Breast epithelium (tissue), 4 donors: ENCODE data around the gene KREMEN2. TPM values are rescaled to one million over a fixed set of nuclear protein-coding genes. Genes with fewer than 3 reads are reported as not detected.
"Not testable (repeated sequence)": the region's sequence is repeated elsewhere in the genome, so short reads cannot be mapped to it uniquely, and the experiment has no call there.

Experiments
- DNase-seq, 2 donors: peaks; one replicate each; pipeline ENCODE4 v3.0.0-alpha.2; 2019; ENCODE audit warnings: low spot score in 2 of 2
- H3K27ac ChIP-seq, 2 donors: fragments of 200-600 bp; sonication (generic) in 1 of 2; one replicate each; pipeline ENCODE4 v1.5.1; 2016 to 2019; ENCODE audit warnings: mild to moderate bottlenecking in 1 of 2
- H3K27me3 ChIP-seq, 2 donors: fragments of 200-600 bp; sonication (generic) in 1 of 2; one replicate each; pipeline versions ENCODE4 v1.5.1 to v1.6.0; 2017 to 2019; ENCODE audit warnings: control low read depth in 1 of 2, mild to moderate bottlenecking in 1 of 2
- H3K36me3 ChIP-seq: fragments of 200-600 bp; one replicate; pipeline ENCODE4 v1.5.1; 2019
- H3K4me1 ChIP-seq, 2 donors: fragments of 200-600 bp; sonication (generic); one replicate each; pipeline ENCODE4 v1.5.1; 2016 to 2019; ENCODE audit warnings: control low read depth in 1 of 2
- H3K4me3 ChIP-seq, 3 donors: fragments of 200-600 bp; sonication (generic); 1 replicate in 2 of 3; 2 replicates in 1 of 3; pipeline ENCODE4 v1.5.1; 2016 to 2019; ENCODE audit warnings: mild to moderate bottlenecking in 3 of 3, moderate library complexity in 2 of 3
- H3K9me3 ChIP-seq, 2 donors: fragments of 200-600 bp; sonication (generic) in 1 of 2; one replicate each; pipeline ENCODE4 v1.5.1; 2016 to 2019; ENCODE audit warnings: control low read depth in 1 of 2
- CTCF ChIP-seq, 3 donors: fragments of 450-650 bp; IDR thresholded peaks; one replicate each; pipeline ENCODE4 v1.5.1; 2016 to 2017; ENCODE audit warnings: antibody characterized with exemption in 3 of 3, mild to moderate bottlenecking in 3 of 3, moderate library complexity in 3 of 3
- POLR2A ChIP-seq: fragments of 450-650 bp; IDR thresholded peaks from one replicate; pipeline ENCODE4 v1.6.1; 2016; ENCODE audit warnings: antibody characterized with exemption, mild to moderate bottlenecking, moderate library complexity
- POLR2AphosphoS5 ChIP-seq, 3 donors: sonication (generic); formaldehyde crosslinking; IDR thresholded peaks; one replicate each; pipeline ENCODE4 v1.6.1; 2017; ENCODE audit warnings: antibody characterized with exemption in 3 of 3
- intact Hi-C: fragments of 100-400 bp; cut with DNase I; formaldehyde crosslinking; loops from one replicate; pipeline ENCODE4 v1.15.1; 2023; ENCODE audit warnings: low total_unique reads
- total RNA-seq, 3 donors: library from RNA; depleted of rRNA; stranded (reverse); fragments of >200 nt; gene quantifications; one replicate each; pipeline ENCODE4 v1.1.0, GENCODE V29; 2016

The KREMEN2 gene
- total RNA-seq, 3 donors from 2014 or later: 0.33 TPM; not detected in 2

GRCh38 chr16:2939968-2940367 lies 24.1 kb upstream of the KREMEN2 start:
- TF ChIP-seq CTCF (IDR thresholded peaks at IDR 0.05): no peak
- no peak for TF ChIP-seq POLR2A
- TF ChIP-seq POLR2AphosphoS5 (IDR thresholded peaks at IDR 0.05): no peak
- no peaks in the 10 kb centered on the region for H3K36me3 ChIP-seq
- H3K4me1 ChIP-seq: no peaks in the 10 kb centered on the region
- intact Hi-C loops: no loop called here
- no peak overlapping the region for H3K27ac ChIP-seq
- no peaks in the 10 kb centered on the region for H3K9me3 ChIP-seq
- no peak overlapping the region for H3K4me3 ChIP-seq
- DNase-seq: no peak
- no peaks in the 10 kb centered on the region for H3K27me3 ChIP-seq

- Histone ChIP-seq H3K4me1 (no peaks in the 10 kb centered on the region), H3K36me3 (no peaks in the 10 kb centered on the region), H3K27me3 (no peaks in the 10 kb centered on the region), H3K9me3 (no peaks in the 10 kb centered on the region), H3K4me3 (no peak overlapping the region), H3K27ac (no peak overlapping the region)
- TF ChIP-seq POLR2A: no peak
- TF ChIP-seq POLR2AphosphoS5 (IDR thresholded peaks at IDR 0.05): no peak
- TF ChIP-seq CTCF (IDR thresholded peaks at IDR 0.05): no peak
- no peak for DNase-seq
- intact Hi-C loops: no loop called here
Measured at GRCh38 chr16:2942045-2942444, 22.0 kb upstream of the KREMEN2 start.

GRCh38 chr16:2943716-2944115 lies 20.4 kb upstream of the KREMEN2 start:
- H3K27me3 ChIP-seq, H3K36me3 ChIP-seq, H3K4me3 ChIP-seq, H3K4me1 ChIP-seq, H3K27ac ChIP-seq, DNase-seq, intact Hi-C loops, H3K9me3 ChIP-seq: not testable (repeated sequence)

- Histone ChIP-seq H3K27ac (no peak overlapping the region), H3K4me1 (no peaks in the 10 kb centered on the region), H3K27me3 (no peaks in the 10 kb centered on the region), H3K9me3 (no peaks in the 10 kb centered on the region), H3K36me3 (no peaks in the 10 kb centered on the region), H3K4me3 (no peak overlapping the region)
- no peak for DNase-seq
- TF ChIP-seq POLR2AphosphoS5 (IDR thresholded peaks at IDR 0.05) (no peak), CTCF (IDR thresholded peaks at IDR 0.05) (no peak), POLR2A (no peak)
- intact Hi-C loops: no loop called here
Measured at GRCh38 chr16:2946649-2947048, 17.4 kb upstream of the KREMEN2 start.

- DNase-seq: no peak
- Histone ChIP-seq H3K36me3 (no peaks in the 10 kb centered on the region), H3K4me3 (no peak overlapping the region), H3K4me1 (no peaks in the 10 kb centered on the region), H3K9me3 (no peaks in the 10 kb centered on the region), H3K27ac (no peak overlapping the region), H3K27me3 (peaks cover 0 to 3% of the 10 kb centered on the region in 2 donors)
- no peak for TF ChIP-seq POLR2AphosphoS5 (IDR thresholded peaks at IDR 0.05)
- no peak for TF ChIP-seq CTCF (IDR thresholded peaks at IDR 0.05)
- TF ChIP-seq POLR2A: no peak
- intact Hi-C loops: no loop called here
Measured at GRCh38 chr16:2948807-2949704, 15.0 kb upstream of the KREMEN2 start.
